Measurements from ENCODE around the gene KNDC1. TPM values are rescaled to one million over a fixed set of nuclear protein-coding genes. Genes with fewer than 3 reads are reported as not detected.

The KNDC1 gene
- polyA plus RNA-seq, 1 donor from 2014 or later = 4.3 TPM

DNA sequence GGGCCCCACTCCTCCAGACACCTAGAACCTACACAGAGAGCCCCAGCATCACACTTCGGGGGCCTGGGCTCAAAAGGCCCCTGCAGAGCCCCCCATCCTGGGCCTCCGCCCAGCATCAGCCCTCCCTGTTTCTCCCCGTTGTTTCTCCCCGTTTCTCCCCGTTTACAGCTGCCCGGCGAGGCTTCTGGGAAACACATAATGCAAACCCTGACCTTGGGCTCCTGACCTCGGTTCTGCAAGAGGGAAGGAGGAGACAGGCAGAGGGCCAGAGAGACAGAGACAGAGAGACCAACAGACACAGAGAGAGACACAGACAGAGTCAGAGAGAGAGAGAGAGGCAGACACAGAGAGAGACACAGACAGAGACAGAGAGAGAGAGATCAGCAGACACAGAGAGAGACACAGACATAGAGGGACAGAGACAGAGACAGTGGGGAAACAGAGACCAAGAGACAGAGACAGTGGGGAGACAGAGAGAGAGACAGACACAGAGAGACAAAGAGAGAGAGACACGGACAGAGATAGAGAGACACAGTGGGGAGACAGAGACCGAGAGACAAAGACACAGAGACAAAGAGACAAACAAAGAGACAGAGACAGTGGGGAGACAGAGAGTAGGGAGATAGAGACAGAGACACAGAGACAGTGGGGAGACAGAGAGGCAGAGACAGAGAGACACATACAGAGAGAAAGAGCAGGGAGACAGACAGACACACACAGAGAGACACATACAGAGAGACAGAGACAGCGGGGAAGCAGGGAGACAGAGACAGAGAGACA is 90.1 kb downstream of the KNDC1 start:
- H3F3A ChIP-seq (ENCODE audit: insufficient read depth, low read length, poor library complexity, severe bottlenecking) = no peaks in the 10 kb centered on the region
- H2AFZ ChIP-seq (ENCODE audit: low read depth, low read length) = no peak overlapping the region
- no peak overlapping the region for H3K9ac ChIP-seq (ENCODE audit: low read length)
- H3K9me2 ChIP-seq (ENCODE audit: insufficient read depth, low read length) = no peaks in the 10 kb centered on the region
- no peak overlapping the region for H3K4me2 ChIP-seq (ENCODE audit: low read length)
- no peaks in the 10 kb centered on the region for H3K9me3 ChIP-seq (ENCODE audit: low read length)
- H3K27me3 ChIP-seq (ENCODE audit: insufficient read depth, low read depth, low read length) = no peaks in the 10 kb centered on the region
- no peaks in the 10 kb centered on the region for H3K79me2 ChIP-seq (replicated peaks; ENCODE audit: insufficient read depth, low read length)
- no peaks in the 10 kb centered on the region for H4K20me1 ChIP-seq (ENCODE audit: insufficient read depth)
- TF ChIP-seq SMC3 (conservative IDR thresholded peaks at IDR 0.05; ENCODE audit: poor library complexity) = no peak
- TF ChIP-seq EZH2 (IDR thresholded peaks at IDR 0.05; ENCODE audit: borderline replicate concordance, insufficient read depth, low read length, poor library complexity, severe bottlenecking) = no peak
- TF ChIP-seq RAD21 (conservative IDR thresholded peaks at IDR 0.05) = no peak
- TF ChIP-seq, protein P1, sequence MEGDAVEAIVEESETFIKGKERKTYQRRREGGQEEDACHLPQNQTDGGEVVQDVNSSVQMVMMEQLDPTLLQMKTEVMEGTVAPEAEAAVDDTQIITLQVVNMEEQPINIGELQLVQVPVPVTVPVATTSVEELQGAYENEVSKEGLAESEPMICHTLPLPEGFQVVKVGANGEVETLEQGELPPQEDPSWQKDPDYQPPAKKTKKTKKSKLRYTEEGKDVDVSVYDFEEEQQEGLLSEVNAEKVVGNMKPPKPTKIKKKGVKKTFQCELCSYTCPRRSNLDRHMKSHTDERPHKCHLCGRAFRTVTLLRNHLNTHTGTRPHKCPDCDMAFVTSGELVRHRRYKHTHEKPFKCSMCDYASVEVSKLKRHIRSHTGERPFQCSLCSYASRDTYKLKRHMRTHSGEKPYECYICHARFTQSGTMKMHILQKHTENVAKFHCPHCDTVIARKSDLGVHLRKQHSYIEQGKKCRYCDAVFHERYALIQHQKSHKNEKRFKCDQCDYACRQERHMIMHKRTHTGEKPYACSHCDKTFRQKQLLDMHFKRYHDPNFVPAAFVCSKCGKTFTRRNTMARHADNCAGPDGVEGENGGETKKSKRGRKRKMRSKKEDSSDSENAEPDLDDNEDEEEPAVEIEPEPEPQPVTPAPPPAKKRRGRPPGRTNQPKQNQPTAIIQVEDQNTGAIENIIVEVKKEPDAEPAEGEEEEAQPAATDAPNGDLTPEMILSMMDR (IDR thresholded peaks at IDR 0.05; ENCODE audit: poor library complexity, severe bottlenecking) = no peak
- TF ChIP-seq EP300 (conservative IDR thresholded peaks at IDR 0.05; ENCODE audit: poor library complexity, severe bottlenecking) = no peak
- TF ChIP-seq POLR2AphosphoS5 (IDR thresholded peaks at IDR 0.05) = no peak
- TF ChIP-seq MXI1 (conservative IDR thresholded peaks at IDR 0.05; ENCODE audit: poor library complexity, severe bottlenecking) = no peak
- no peak for TF ChIP-seq TAF1 (IDR thresholded peaks at IDR 0.05; ENCODE audit: low read depth)
- TF ChIP-seq, protein P2, sequence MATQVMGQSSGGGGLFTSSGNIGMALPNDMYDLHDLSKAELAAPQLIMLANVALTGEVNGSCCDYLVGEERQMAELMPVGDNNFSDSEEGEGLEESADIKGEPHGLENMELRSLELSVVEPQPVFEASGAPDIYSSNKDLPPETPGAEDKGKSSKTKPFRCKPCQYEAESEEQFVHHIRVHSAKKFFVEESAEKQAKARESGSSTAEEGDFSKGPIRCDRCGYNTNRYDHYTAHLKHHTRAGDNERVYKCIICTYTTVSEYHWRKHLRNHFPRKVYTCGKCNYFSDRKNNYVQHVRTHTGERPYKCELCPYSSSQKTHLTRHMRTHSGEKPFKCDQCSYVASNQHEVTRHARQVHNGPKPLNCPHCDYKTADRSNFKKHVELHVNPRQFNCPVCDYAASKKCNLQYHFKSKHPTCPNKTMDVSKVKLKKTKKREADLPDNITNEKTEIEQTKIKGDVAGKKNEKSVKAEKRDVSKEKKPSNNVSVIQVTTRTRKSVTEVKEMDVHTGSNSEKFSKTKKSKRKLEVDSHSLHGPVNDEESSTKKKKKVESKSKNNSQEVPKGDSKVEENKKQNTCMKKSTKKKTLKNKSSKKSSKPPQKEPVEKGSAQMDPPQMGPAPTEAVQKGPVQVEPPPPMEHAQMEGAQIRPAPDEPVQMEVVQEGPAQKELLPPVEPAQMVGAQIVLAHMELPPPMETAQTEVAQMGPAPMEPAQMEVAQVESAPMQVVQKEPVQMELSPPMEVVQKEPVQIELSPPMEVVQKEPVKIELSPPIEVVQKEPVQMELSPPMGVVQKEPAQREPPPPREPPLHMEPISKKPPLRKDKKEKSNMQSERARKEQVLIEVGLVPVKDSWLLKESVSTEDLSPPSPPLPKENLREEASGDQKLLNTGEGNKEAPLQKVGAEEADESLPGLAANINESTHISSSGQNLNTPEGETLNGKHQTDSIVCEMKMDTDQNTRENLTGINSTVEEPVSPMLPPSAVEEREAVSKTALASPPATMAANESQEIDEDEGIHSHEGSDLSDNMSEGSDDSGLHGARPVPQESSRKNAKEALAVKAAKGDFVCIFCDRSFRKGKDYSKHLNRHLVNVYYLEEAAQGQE (IDR thresholded peaks at IDR 0.05; ENCODE audit: borderline replicate concordance) = no peak
- H3K36me3 ChIP-seq (ENCODE audit: insufficient read depth, low read length) = no peaks in the 10 kb centered on the region
- no peak overlapping the region for H3K4me3 ChIP-seq (ENCODE audit: low read length)
- no peak overlapping the region for H3K27ac ChIP-seq (ENCODE audit: low read length)

DNA sequence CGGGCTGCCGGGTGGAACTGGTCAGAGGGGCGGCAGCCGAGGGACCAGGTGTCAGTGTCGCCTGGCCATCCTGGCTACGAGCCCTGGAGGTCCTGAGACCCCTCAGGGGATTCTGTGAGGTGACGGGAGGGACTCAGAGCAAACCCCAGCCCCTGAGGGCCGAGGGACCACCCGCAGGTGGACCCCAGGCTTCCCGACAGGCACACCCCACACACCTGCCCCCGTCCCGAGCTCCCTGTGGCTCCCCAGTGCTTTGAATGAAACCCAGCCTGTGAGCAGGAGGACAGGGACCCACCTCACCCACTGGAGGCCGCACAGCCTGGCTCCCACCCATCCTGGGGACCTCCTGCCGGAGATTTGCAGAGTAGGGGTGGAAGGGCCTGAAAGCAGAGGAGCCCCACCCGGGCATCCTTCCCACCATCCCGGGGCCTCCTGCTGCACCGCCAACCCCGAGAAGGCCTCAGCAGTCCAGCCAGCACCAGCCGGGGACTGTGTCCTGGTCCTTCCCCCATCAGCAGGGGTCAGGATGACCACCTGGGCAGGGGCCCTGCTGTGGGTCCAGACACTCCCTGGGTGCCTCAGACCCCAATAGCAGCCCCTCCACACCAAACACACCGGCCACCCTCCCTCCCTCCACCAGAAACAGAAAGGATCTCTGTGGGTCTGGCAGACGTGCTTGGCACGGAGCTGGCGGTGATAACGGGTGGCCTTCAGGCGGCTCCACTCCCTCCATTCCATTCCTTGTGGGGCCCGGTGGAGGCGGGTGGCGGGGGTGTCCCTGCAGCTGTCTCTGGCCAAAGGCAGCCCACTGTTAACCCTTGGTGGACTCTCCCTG is 91.6 kb downstream of the KNDC1 start:
- Histone ChIP-seq H3K27ac (ENCODE audit: low read length) (no peak overlapping the region), H3K9me2 (ENCODE audit: insufficient read depth, low read length) (no peaks in the 10 kb centered on the region), H3K9me3 (ENCODE audit: low read length) (no peaks in the 10 kb centered on the region), H2AFZ (ENCODE audit: low read depth, low read length) (no peak overlapping the region), H3K27me3 (ENCODE audit: insufficient read depth, low read depth, low read length) (no peaks in the 10 kb centered on the region), H3K79me2 (replicated peaks; ENCODE audit: insufficient read depth, low read length) (no peaks in the 10 kb centered on the region), H3F3A (ENCODE audit: insufficient read depth, low read length, poor library complexity, severe bottlenecking) (no peaks in the 10 kb centered on the region), H3K4me2 (ENCODE audit: low read length) (no peak overlapping the region), H3K9ac (ENCODE audit: low read length) (no peak overlapping the region), H4K20me1 (ENCODE audit: insufficient read depth) (no peaks in the 10 kb centered on the region), H3K4me3 (ENCODE audit: low read length) (no peak overlapping the region), H3K36me3 (ENCODE audit: insufficient read depth, low read length) (no peaks in the 10 kb centered on the region)
- TF ChIP-seq, protein P1 (IDR thresholded peaks at IDR 0.05; ENCODE audit: poor library complexity, severe bottlenecking) = no peak
- TF ChIP-seq RAD21 (conservative IDR thresholded peaks at IDR 0.05) = no peak
- TF ChIP-seq TAF1 (IDR thresholded peaks at IDR 0.05; ENCODE audit: low read depth) = no peak
- TF ChIP-seq, protein P2 (IDR thresholded peaks at IDR 0.05; ENCODE audit: borderline replicate concordance) = no peak
- no peak for TF ChIP-seq MXI1 (conservative IDR thresholded peaks at IDR 0.05; ENCODE audit: poor library complexity, severe bottlenecking)
- TF ChIP-seq EP300 (conservative IDR thresholded peaks at IDR 0.05; ENCODE audit: poor library complexity, severe bottlenecking) = no peak
- no peak for TF ChIP-seq SMC3 (conservative IDR thresholded peaks at IDR 0.05; ENCODE audit: poor library complexity)
- TF ChIP-seq EZH2 (IDR thresholded peaks at IDR 0.05; ENCODE audit: borderline replicate concordance, insufficient read depth, low read length, poor library complexity, severe bottlenecking) = no peak
- no peak for TF ChIP-seq POLR2AphosphoS5 (IDR thresholded peaks at IDR 0.05)
